ENCODE measurements around the gene ZMAT2. TPM values are rescaled to one million over a fixed set of nuclear protein-coding genes. Genes with fewer than 3 reads are reported as not detected.
A peak's percentile ranks its signal among the peaks of the same experiment; 100 is the strongest.

The ZMAT2 gene
- total RNA-seq (2013; cell fraction: nucleolus; rRNA removed): 16.5 and 19.7 TPM in 2 replicates
- total RNA-seq (2014; rRNA removed): 28.1 and 35.8 TPM in 2 replicates
- 88.2 and 89.3 TPM in 2 replicates for total RNA-seq (2014; rRNA removed; fragmentation: Illumina TruSeq; extraction: Trizol)
- 44.1 and 44.8 TPM in 2 replicates for total RNA-seq (2021)
- polyA plus RNA-seq (2011; ENCODE audit: low read depth): 78.2 TPM
- polyA plus RNA-seq (2011; rRNA removed): 65.2 and 83.2 TPM in 2 replicates
- 21.1 and 34.4 TPM in 2 replicates for polyA plus RNA-seq (2011; cell fraction: cytosol; rRNA removed)
- 30.3 and 36.4 TPM in 2 replicates for polyA plus RNA-seq (2011; cell fraction: nucleus; rRNA removed)
- polyA plus RNA-seq (2012): 63.1 and 79.6 TPM in 2 replicates
- polyA plus RNA-seq (2014; fragmentation: Illumina TruSeq; extraction: Trizol): 102 and 135 TPM in 2 replicates
- 10 to 100 TPM; 41.5 to 41.8 TPM for polyA plus RNA-seq (2014; fragmentation: Nextera tagmentation; extraction: Ambion mirVana)
- polyA plus RNA-seq (2014; rRNA removed): 33.9 and 47.9 TPM in 2 replicates
- 10 to 100 TPM; 33.8 to 35.3 TPM for polyA plus RNA-seq (2016; fragmentation: Nextera tagmentation; extraction: Ambion mirVana)
- 16.3 and 19.9 TPM in 2 replicates for polyA minus RNA-seq (2011; rRNA and poly(A)+ RNA removed)
- 6.0 and 6.4 TPM in 2 replicates for polyA minus RNA-seq (2011; cell fraction: cytosol; rRNA and poly(A)+ RNA removed)
- 8.2 and 12.9 TPM in 2 replicates for polyA minus RNA-seq (2011; cell fraction: nucleus; rRNA and poly(A)+ RNA removed)
- Bru-seq, nascent RNA: percentile 96 among the genes with signal in this experiment
- BruChase-seq, experiment 1, labeled RNA remaining after a 6-hour chase: percentile 94 among the genes with signal in this experiment
- percentile 93 among the genes with signal in this experiment for BruChase-seq, experiment 2, labeled RNA remaining after a 2-hour chase
- long read RNA-seq, experiment 1, transcript ZMAT2-201 (6 exons, 1,647 nt): major isoform, 6 of 9 reads
- long read RNA-seq, experiment 1, partial matches to known transcripts: 2 of 9 reads
- long read RNA-seq, experiment 1, other reads (novel, unspliced or antisense): 1 of 9 reads
- long read RNA-seq, experiment 2, transcript ZMAT2-201 (6 exons, 1,647 nt): major isoform, 38 of 41 reads
- long read RNA-seq, experiment 2, partial matches to known transcripts: 3 of 41 reads
- long read RNA-seq, experiment 2, other reads (novel, unspliced or antisense): 0 of 41 reads

- DNase-seq (ENCODE audit: low read depth, low spot score): peak; percentile 96
- Histone ChIP-seq H3K36me3 (ENCODE audit: control insufficient read depth in 2 of 2, insufficient read depth in 2 of 2, low read length in 1 of 2) (peaks cover 16 to 50% of the 10 kb centered on the region in 2 experiments), H4K20me1 (ENCODE audit: control insufficient read depth, insufficient read depth) (no peaks in the 10 kb centered on the region), H3K79me2 (ENCODE audit: control insufficient read depth, insufficient read depth, low read length) (peaks cover 14% of the 10 kb centered on the region), H3K4me2 (ENCODE audit: control insufficient read depth, insufficient read depth) (peak within 1 kb of the TSS; percentile 79), H3K9me3 (replicated peaks; ENCODE audit: control insufficient read depth, insufficient read depth, low read length) (no peaks in the 10 kb centered on the region), H3K27me3 (replicated peaks in 1 of 2; ENCODE audit: control insufficient read depth in 2 of 2, insufficient read depth in 2 of 2, low read length in 1 of 2) (no peaks in the 10 kb centered on the region), H3K27ac (ENCODE audit: control insufficient read depth, insufficient read depth) (peak within 1 kb of the TSS; percentile 38; the same call in 1 of the 2 replicates), H2AFZ (ENCODE audit: control insufficient read depth, low read depth, low read length) (peak within 1 kb of the TSS; percentile 70), H3K4me1 (ENCODE audit: control insufficient read depth, insufficient read depth, low read length) (peaks cover 7% of the 10 kb centered on the region; the same call in 1 of the 2 replicates), H3K9ac (ENCODE audit: control insufficient read depth, insufficient read depth, low read length) (peak within 1 kb of the TSS; percentile 91), H3K4me3 (peak within 1 kb of the TSS; percentile 92)
- ChIA-PET POLR2A (interaction anchor here (0.6 to 1.7 kb wide), 9 partner anchors 8 to 298 kb away, joined by 3 to 15 read pairs (median 4); partner anchors contain the start of genes HARS1, HARS2, IK and NDUFA2), SMC1A (ENCODE audit: uncharacterized antibody, unreplicated experiment) (interaction anchor here (1.0 to 1.1 kb wide), 4 partner anchors 10 to 53 kb away, joined by 5 to 9 read pairs (median 6); partner anchors contain the start of genes HARS1, HARS2, IK and NDUFA2), CTCF (interaction anchor here (1.1 to 2.3 kb wide), 3 partner anchors 10 to 153 kb away, joined by 5 to 13 read pairs (median 5); partner anchors contain the start of genes EIF4EBP3, HARS1 and HARS2), RAD21 (ENCODE audit: unreplicated experiment) (interaction anchor here (1.0 to 1.3 kb wide), 5 partner anchors 10 to 299 kb away, joined by 3 to 18 read pairs (median 6); partner anchors contain the start of genes HARS1, HARS2, IK and NDUFA2)
- in situ Hi-C loops (cut with MboI) (no loop called here), intact Hi-C loops (cut with micrococcal nuclease; ENCODE audit: unreplicated experiment) (no loop called here)
- peak; percentile 100 for FAIRE-seq
- BruUV-seq (replicated peaks): TSS peak; percentile 58
- WGBS (ENCODE audit: insufficient coverage, insufficient replicate concordance, low lambda C conversion rate, missing lambda C conversion rate): 2% methylated on average over 44 of the region's 44 CpGs
- ATAC-seq: peak; percentile 100
- TF ChIP-seq MTA2 (IDR thresholded peaks at IDR 0.05; ENCODE audit: low read depth) (no peak), NFYA (IDR thresholded peaks at IDR 0.05; ENCODE audit: borderline replicate concordance, low read depth, low read length) (peak; percentile 57; the same call in 1 of the 2 replicates), NFYB (IDR thresholded peaks at IDR 0.05; ENCODE audit: insufficient read depth, low read depth, low read length) (peak; percentile 94), ZNF207 (IDR thresholded peaks at IDR 0.05; ENCODE audit: borderline replicate concordance) (no peak), CBFB (IDR thresholded peaks at IDR 0.05; ENCODE audit: low read depth) (no peak; the same call in 1 of the 2 replicates), NFIC (IDR thresholded peaks at IDR 0.05; ENCODE audit: low read depth, low read length) (peak; percentile 88), BMI1 (IDR thresholded peaks at IDR 0.05; ENCODE audit: borderline replicate concordance) (peak; percentile 78; the same call in 1 of the 2 replicates), TAF1 (IDR thresholded peaks at IDR 0.05; ENCODE audit: borderline replicate concordance, low read depth, low read length) (peak; percentile 99), SMAD5 (IDR thresholded peaks at IDR 0.05; ENCODE audit: low read depth) (peak; percentile 68; the same call in 1 of the 2 replicates), NRF1 (conservative IDR thresholded peaks at IDR 0.05; ENCODE audit: low read depth, low read length) (peak; percentile 78), NR2C2 (IDR thresholded peaks at IDR 0.05; ENCODE audit: borderline replicate concordance, control insufficient read depth, insufficient read length, low read depth) (no peak), PKNOX1 (IDR thresholded peaks at IDR 0.05) (0 out of 2 replicates have a peak, but pooled peaks have one; percentile 18), IKZF1 (conservative IDR thresholded peaks at IDR 0.05) (peak; percentile 92), POLR2AphosphoS2 (IDR thresholded peaks at IDR 0.05; ENCODE audit: low read depth, low read length) (peak; percentile 92), YY1 (IDR thresholded peaks at IDR 0.05; ENCODE audit: low read depth, low read length) (peak; percentile 99), FOXK2 (IDR thresholded peaks at IDR 0.05) (peak; percentile 73), POLR2A (IDR thresholded peaks at IDR 0.05; ENCODE audit: low read depth, low read length) (peak; percentile 88)
These were observed at the start of gene ZMAT2 for GRCh38 chr5:140700177-140701144. Gene ZMAT2, plus strand, starts transcription at chr5:140700447. Its CDS starts 14 bp downstream, at chr5:140700461.
